B cell (primary cell): Measurements from ENCODE around the gene SPAG5. TPM values are rescaled to one million over a fixed set of nuclear protein-coding genes. Genes with fewer than 3 reads are reported as not detected.

ENCODE experiments used
- ATAC-seq: fragments of 200-7000 bp; cut with Tn5 transposase; one replicate; pipeline ENCODE4 v1.10.0; 2021; ENCODE audit warnings: low read depth, mild to moderate bottlenecking, moderate number of reproducible peaks, moderate library complexity
- CTCF ChIA-PET: fragments of 350-600 bp; sonication (Branson Sonifier 250); formaldehyde crosslinking; loops from one replicate; lab custom pipeline; 2021; ENCODE audit warnings: antibody characterized with exemption, inconsistent platforms; lab: Charles Lee
- POLR2A ChIA-PET: fragments of 350-600 bp; sonication (Branson Sonifier 250); formaldehyde crosslinking; loops from one replicate; lab custom pipeline; 2021; ENCODE audit warnings: antibody characterized with exemption; lab: Charles Lee
- DNase-seq: peaks from one replicate; pipeline ENCODE4 v3.0.0; 2013
- H2AFZ ChIP-seq: 2 replicates; pipeline ENCODE4 v1.6.1; 2012; ENCODE audit warnings: mild to moderate bottlenecking, low read depth, low read length; ENCODE audit not compliant: insufficient read depth, poor library complexity, severe bottlenecking
- H3K27ac ChIP-seq, 2 donors: 1 replicate in 1 of 2; 2 replicates in 1 of 2; pipeline ENCODE4 v1.5.1; 2012 to 2013; ENCODE audit warnings: low read length in 2 of 2, mild to moderate bottlenecking in 2 of 2, moderate library complexity in 1 of 2
- H3K27me3 ChIP-seq, 4 experiments: fragments of 200-600 bp in 1 of 4; sonication (generic) in 1 of 4; replicated peaks in 1 of 4; 1 replicate in 2 of 4; 2 replicates in 2 of 4; pipeline versions ENCODE4 v1.6.1 to v1.7.0; 2013 to 2016; ENCODE audit warnings: low read length in 3 of 4, mild to moderate bottlenecking in 2 of 4, mixed read lengths in 1 of 4, moderate library complexity in 1 of 4; ENCODE audit not compliant: insufficient read depth in 4 of 4, control insufficient read depth in 3 of 4; ENCODE audit errors: control extremely low read depth in 1 of 4
- H3K36me3 ChIP-seq, 2 experiments: replicated peaks in 1 of 2; 1 replicate in 1 of 2; 2 replicates in 1 of 2; pipeline versions ENCODE4 v1.6.1 to v1.7.1; 2013; ENCODE audit warnings: low read length in 1 of 2; ENCODE audit not compliant: insufficient read depth in 2 of 2, control insufficient read depth in 1 of 2; ENCODE audit errors: control extremely low read depth in 1 of 2, extremely low read depth in 1 of 2
- H3K4me1 ChIP-seq, 2 donors: fragments of 200-600 bp in 1 of 2; sonication (generic) in 1 of 2; 1 replicate in 1 of 2; 2 replicates in 1 of 2; pipeline versions ENCODE4 v1.5.1 to v1.6.1; 2013 to 2017; ENCODE audit warnings: low read length in 2 of 2; ENCODE audit not compliant: control insufficient read depth in 2 of 2, insufficient read depth in 2 of 2
- H3K4me2 ChIP-seq: replicated peaks from 2 replicates; pipeline ENCODE3; 2012; ENCODE audit warnings: mild to moderate bottlenecking, low read depth, low read length; ENCODE audit not compliant: poor library complexity, severe bottlenecking
- H3K4me3 ChIP-seq, 5 experiments: fragments of 200-600 bp in 1 of 5; sonication (generic) in 1 of 5; 1 replicate in 3 of 5; 2 replicates in 2 of 5; pipeline versions ENCODE4 v1.5.1 to v1.7.0; 2011 to 2016; ENCODE audit warnings: low read length in 4 of 5, mild to moderate bottlenecking in 4 of 5, low read depth in 2 of 5, control low read depth in 1 of 5, moderate library complexity in 1 of 5; ENCODE audit not compliant: insufficient read depth in 1 of 5; ENCODE audit errors: control extremely low read depth in 1 of 5, extremely low read depth in 1 of 5
- H3K79me2 ChIP-seq: fragments of 200-600 bp; sonication (generic); one replicate; pipeline ENCODE4 v1.6.0; 2016; ENCODE audit warnings: low read length; ENCODE audit not compliant: control insufficient read depth, insufficient read depth
- H3K9ac ChIP-seq: fragments of 200-600 bp; sonication (generic); 2 replicates; pipeline ENCODE4 v1.6.1; 2017; ENCODE audit warnings: mild to moderate bottlenecking, low read length, moderate library complexity
- H3K9me3 ChIP-seq, 3 donors: one replicate each; pipeline versions ENCODE4 v1.6.1 to v1.7.1; 2013; ENCODE audit warnings: low read length in 2 of 3; ENCODE audit not compliant: control insufficient read depth in 2 of 3, insufficient read depth in 1 of 3; ENCODE audit errors: control extremely low read depth in 1 of 3
- H4K20me1 ChIP-seq: 2 replicates; pipeline ENCODE4 v1.6.0; 2012; ENCODE audit warnings: mild to moderate bottlenecking, low read length; ENCODE audit not compliant: insufficient read depth, control insufficient read depth, poor library complexity, severe bottlenecking
- H3K27ac Mint-ChIP-seq: one replicate; pipeline ENCODE4 v1.8.0; 2021; ENCODE audit warnings: mixed read lengths
- H3K27me3 Mint-ChIP-seq: one replicate; pipeline ENCODE4 v1.8.0; 2021; ENCODE audit warnings: mixed read lengths
- H3K4me1 Mint-ChIP-seq: one replicate; pipeline ENCODE4 v1.8.0; 2021; ENCODE audit warnings: mixed read lengths
- H3K4me3 Mint-ChIP-seq: one replicate; pipeline ENCODE4 v1.8.0; 2021; ENCODE audit warnings: mixed read lengths
- H3K9me3 Mint-ChIP-seq: one replicate; pipeline ENCODE4 v1.8.0; 2022; ENCODE audit warnings: mixed read lengths; ENCODE audit not compliant: insufficient read depth
- EZH2 ChIP-seq: IDR thresholded peaks from 2 replicates; pipeline ENCODE4 v1.6.1; 2012; ENCODE audit warnings: borderline replicate concordance, low read depth, mild to moderate bottlenecking, moderate library complexity, low read length; ENCODE audit not compliant: insufficient read depth, poor library complexity, severe bottlenecking
- WGBS: methylation state at CpG from one replicate; pipeline ENCODE4 v1.1.5; 2013; ENCODE audit warnings: missing lambda C conversion rate; ENCODE audit not compliant: insufficient coverage; 5-methylcytosine and 5-hydroxymethylcytosine counted together
- intact Hi-C: fragments of 100-400 bp; cut with micrococcal nuclease; formaldehyde crosslinking; loops from one replicate; pipeline ENCODE4 v1.10.0; 2022
- polyA plus RNA-seq: library from polyadenylated mRNA; depleted of rRNA; stranded (reverse); fragments of >200 nt; gene quantifications from 2 replicates; pipeline ENCODE4 v1.2.3, GENCODE V29; 2012
- total RNA-seq, 2 donors: library from RNA; stranded (reverse); fragments of 120-200 nt in 1 of 2; gene quantifications; 1 replicate in 1 of 2; 2 replicates in 1 of 2; pipeline versions ENCODE4 v1.2.3 to v1.2.4, GENCODE V29; 2013 to 2022
- TF ChIP-seq, protein P1 (sequence below): fragments of 200-600 bp; IDR thresholded peaks from one replicate; pipeline ENCODE4 v1.8.0; 2022; ENCODE audit warnings: antibody characterized with exemption, mild to moderate bottlenecking

The SPAG5 gene
- total and polyA plus RNA-seq, 2 donors (not counting 1 experiment from before 2014, with no cell fraction given), result 4.7 to 8.0 TPM

DNA sequence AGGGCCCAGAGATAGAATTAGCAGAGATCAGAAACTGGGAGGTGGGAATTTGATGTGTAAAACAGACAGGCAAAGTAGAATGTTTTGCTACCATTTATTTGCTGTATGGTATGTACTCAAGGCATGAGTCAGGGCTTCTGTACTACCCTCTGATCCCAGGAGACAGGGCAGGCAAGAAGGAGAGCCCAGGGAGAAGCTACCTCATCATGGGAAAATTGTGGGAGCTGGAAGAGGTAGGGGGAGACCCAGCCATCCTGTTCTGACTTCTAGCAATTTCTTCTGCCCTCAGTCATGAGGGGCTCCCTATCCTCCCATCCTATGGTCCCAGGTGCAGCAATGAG, 25.8 kb downstream of the SPAG5 start:
- Mint-ChIP-seq H3K4me1 (peaks cover 52% of the 10 kb centered on the region), H3K4me3 (no peak overlapping the region), H3K27me3 (no peaks in the 10 kb centered on the region), H3K9me3 (no peaks in the 10 kb centered on the region), H3K27ac (no peak overlapping the region)
- Histone ChIP-seq H3K9me3 (no peaks in the 10 kb centered on the region), H3K36me3 (peaks cover 0 to 3% of the 10 kb centered on the region in 2 experiments), H3K27me3 (no peaks in the 10 kb centered on the region), H2AFZ (no peak overlapping the region), H3K79me2 (peaks cover 71% of the 10 kb centered on the region), H3K9ac (no peak overlapping the region), H3K27ac (no peak overlapping the region), H3K4me3 (no peak overlapping the region), H3K4me2 (no peak overlapping the region), H3K4me1 (peaks cover 35 to 58% of the 10 kb centered on the region in 2 donors), H4K20me1 (peaks cover 4% of the 10 kb centered on the region)
- no peak for ATAC-seq
- intact Hi-C loops, result loop anchor here (5.0 to 10.0 kb wide), 2 partner anchors 142 to 236 kb away; partner anchors contain the start of genes IFT20, PROCA1, RAB34 and RPL23A
- no peak for DNase-seq
- ChIA-PET CTCF (interaction anchor here (1.6 to 3.3 kb wide), 2 partner anchors 24 to 39 kb away, joined by 4 to 31 read pairs; no protein-coding TSS in a partner anchor), POLR2A (interaction anchor here (1.3 kb wide), 1 partner anchor 22 kb away, joined by 3 read pairs; no protein-coding TSS in a partner anchor)
- TF ChIP-seq, protein P1, sequence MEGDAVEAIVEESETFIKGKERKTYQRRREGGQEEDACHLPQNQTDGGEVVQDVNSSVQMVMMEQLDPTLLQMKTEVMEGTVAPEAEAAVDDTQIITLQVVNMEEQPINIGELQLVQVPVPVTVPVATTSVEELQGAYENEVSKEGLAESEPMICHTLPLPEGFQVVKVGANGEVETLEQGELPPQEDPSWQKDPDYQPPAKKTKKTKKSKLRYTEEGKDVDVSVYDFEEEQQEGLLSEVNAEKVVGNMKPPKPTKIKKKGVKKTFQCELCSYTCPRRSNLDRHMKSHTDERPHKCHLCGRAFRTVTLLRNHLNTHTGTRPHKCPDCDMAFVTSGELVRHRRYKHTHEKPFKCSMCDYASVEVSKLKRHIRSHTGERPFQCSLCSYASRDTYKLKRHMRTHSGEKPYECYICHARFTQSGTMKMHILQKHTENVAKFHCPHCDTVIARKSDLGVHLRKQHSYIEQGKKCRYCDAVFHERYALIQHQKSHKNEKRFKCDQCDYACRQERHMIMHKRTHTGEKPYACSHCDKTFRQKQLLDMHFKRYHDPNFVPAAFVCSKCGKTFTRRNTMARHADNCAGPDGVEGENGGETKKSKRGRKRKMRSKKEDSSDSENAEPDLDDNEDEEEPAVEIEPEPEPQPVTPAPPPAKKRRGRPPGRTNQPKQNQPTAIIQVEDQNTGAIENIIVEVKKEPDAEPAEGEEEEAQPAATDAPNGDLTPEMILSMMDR, result no peak
- TF ChIP-seq EZH2, result no peak

DNA sequence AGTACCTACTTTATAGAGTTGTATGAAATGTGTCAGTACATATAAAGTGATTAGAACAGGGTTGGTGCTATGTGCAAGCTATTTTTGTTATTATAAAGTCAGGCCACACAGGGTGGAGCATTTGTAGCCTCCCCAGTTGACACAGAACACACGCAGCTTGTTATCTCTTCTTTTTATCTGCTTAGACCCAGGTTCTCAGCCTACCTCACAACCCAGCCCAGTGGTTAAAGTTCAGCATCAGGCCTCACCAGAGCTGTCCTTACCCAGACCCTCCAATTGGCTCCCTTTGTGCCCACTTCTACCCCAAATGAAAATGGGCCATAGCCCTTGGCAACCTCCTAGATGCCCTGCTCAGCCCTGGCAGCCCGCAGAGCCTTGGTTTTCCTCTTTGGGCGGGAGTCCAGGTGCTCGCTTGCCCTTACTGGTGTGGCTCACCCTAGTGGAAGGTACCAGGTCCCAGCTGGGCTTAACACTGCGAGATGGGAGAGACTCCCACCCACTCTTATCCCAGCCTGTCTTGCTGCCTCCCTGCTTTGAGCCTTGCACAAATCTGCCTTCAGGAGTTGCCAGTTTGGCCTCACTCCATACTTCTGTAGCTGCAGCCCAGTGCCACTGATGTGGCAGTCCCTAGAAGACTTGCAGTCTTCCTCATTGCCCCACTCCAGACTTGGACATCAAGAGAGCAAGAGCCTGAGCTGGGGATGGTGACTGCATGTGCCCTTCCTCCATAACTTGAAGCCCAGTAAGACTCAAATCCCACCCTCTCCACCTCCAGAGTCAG, 26.4 kb downstream of the SPAG5 start:
- Histone ChIP-seq H3K27me3 (no peaks in the 10 kb centered on the region), H3K79me2 (peaks cover 71% of the 10 kb centered on the region), H4K20me1 (peaks cover 4% of the 10 kb centered on the region), H3K4me2 (peak overlapping the region; percentile 87), H3K4me3 (peak overlapping the region in 2 of 5 experiments; percentile 69 to 86), H3K9ac (peak overlapping the region; percentile 94), H2AFZ (peak overlapping the region; percentile 95), H3K4me1 (peaks cover 40 to 63% of the 10 kb centered on the region in 2 donors), H3K27ac (peak overlapping the region in 1 of 2 donors; percentile 80), H3K36me3 (peaks cover 0 to 3% of the 10 kb centered on the region in 2 experiments), H3K9me3 (no peaks in the 10 kb centered on the region)
- ATAC-seq (no peak), DNase-seq (no peak)
- TF ChIP-seq, protein P1, result no peak
- no peak for TF ChIP-seq EZH2
- no peaks in the 10 kb centered on the region for H3K27me3 Mint-ChIP-seq
- peak overlapping the region; percentile 93 for H3K27ac Mint-ChIP-seq
- 90% methylated on average over 5 of the region's 5 CpGs for whole genome bisulfite sequencing
- peaks cover 58% of the 10 kb centered on the region for H3K4me1 Mint-ChIP-seq
- intact Hi-C loops, result loop anchor here (5.0 to 10.0 kb wide), 2 partner anchors 142 to 235 kb away; partner anchors contain the start of genes IFT20, PROCA1, RAB34 and RPL23A
- H3K4me3 Mint-ChIP-seq, result peak overlapping the region; percentile 95
- ChIA-PET CTCF (interaction anchor here (1.2 to 3.3 kb wide), 4 partner anchors 23 to 40 kb away, joined by 4 to 31 read pairs (median 5); no protein-coding TSS in a partner anchor), POLR2A (interaction anchor here (1.3 to 2.0 kb wide), 3 partner anchors 21 to 72 kb away, joined by 3 to 8 read pairs (median 4); partner anchors contain the start of gene BLTP2)
- H3K9me3 Mint-ChIP-seq, result no peaks in the 10 kb centered on the region
